NB4 (cell line): ENCODE data around the gene SNX32.

ENCODE experiments used
- POLR2A ChIP-seq: IDR thresholded peaks from 2 replicates; pipeline ENCODE4 v1.6.1; 2011; ENCODE audit warnings: mild to moderate bottlenecking; ENCODE audit not compliant: insufficient read length; ENCODE audit errors: extremely low read depth
- TF ChIP-seq, protein P1 (sequence below): IDR thresholded peaks from one replicate; pipeline ENCODE4 v1.5.1; 2012; ENCODE audit warnings: low read depth, low read length
- TF ChIP-seq, protein P2 (sequence below): IDR thresholded peaks from 2 replicates; pipeline ENCODE4 v1.6.1; 2011; ENCODE audit warnings: low read depth, low read length

- TF ChIP-seq, protein P1, sequence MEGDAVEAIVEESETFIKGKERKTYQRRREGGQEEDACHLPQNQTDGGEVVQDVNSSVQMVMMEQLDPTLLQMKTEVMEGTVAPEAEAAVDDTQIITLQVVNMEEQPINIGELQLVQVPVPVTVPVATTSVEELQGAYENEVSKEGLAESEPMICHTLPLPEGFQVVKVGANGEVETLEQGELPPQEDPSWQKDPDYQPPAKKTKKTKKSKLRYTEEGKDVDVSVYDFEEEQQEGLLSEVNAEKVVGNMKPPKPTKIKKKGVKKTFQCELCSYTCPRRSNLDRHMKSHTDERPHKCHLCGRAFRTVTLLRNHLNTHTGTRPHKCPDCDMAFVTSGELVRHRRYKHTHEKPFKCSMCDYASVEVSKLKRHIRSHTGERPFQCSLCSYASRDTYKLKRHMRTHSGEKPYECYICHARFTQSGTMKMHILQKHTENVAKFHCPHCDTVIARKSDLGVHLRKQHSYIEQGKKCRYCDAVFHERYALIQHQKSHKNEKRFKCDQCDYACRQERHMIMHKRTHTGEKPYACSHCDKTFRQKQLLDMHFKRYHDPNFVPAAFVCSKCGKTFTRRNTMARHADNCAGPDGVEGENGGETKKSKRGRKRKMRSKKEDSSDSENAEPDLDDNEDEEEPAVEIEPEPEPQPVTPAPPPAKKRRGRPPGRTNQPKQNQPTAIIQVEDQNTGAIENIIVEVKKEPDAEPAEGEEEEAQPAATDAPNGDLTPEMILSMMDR = no peak
- TF ChIP-seq, protein P2, sequence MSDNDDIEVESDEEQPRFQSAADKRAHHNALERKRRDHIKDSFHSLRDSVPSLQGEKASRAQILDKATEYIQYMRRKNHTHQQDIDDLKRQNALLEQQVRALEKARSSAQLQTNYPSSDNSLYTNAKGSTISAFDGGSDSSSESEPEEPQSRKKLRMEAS = no peak
- TF ChIP-seq POLR2A = no peak
Observed at GRCh38 chr11:65849771-65850216, 16.0 kb downstream of the SNX32 start.
